GM21619 (cell line): ENCODE results near the gene KRTAP2-4.
"Not testable (repeated sequence)": the region's sequence is repeated elsewhere in the genome, so short reads cannot be mapped to it uniquely, and the experiment has no call there.

Experiments used
- ATAC-seq: cut with Tn5 transposase; IDR thresholded peaks from one replicate; pipeline ENCODE4 v1.9.1; 2021; ENCODE audit not compliant: unreplicated experiment

The KRTAP2-4 gene

DNA sequence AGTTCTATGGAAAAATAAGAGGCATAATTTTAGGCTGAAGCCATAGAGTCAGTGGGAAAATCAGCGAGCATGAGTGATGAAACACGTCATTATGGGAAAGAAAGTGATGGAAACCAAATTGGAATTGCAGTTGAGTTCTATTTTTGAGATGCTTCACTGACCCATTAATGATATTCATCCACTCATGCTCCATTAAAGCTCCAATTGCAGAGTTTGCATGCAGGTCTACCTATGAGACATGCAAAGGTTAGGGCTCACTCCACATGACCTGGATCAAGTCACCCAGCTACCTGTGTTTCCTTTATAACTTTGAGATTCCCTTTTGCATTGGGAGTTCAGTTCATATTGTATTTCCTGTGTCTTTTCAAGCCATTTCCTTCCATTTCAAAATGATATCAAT is 8.0 kb upstream of the KRTAP2-4 start:
- ATAC-seq, result no peak

DNA sequence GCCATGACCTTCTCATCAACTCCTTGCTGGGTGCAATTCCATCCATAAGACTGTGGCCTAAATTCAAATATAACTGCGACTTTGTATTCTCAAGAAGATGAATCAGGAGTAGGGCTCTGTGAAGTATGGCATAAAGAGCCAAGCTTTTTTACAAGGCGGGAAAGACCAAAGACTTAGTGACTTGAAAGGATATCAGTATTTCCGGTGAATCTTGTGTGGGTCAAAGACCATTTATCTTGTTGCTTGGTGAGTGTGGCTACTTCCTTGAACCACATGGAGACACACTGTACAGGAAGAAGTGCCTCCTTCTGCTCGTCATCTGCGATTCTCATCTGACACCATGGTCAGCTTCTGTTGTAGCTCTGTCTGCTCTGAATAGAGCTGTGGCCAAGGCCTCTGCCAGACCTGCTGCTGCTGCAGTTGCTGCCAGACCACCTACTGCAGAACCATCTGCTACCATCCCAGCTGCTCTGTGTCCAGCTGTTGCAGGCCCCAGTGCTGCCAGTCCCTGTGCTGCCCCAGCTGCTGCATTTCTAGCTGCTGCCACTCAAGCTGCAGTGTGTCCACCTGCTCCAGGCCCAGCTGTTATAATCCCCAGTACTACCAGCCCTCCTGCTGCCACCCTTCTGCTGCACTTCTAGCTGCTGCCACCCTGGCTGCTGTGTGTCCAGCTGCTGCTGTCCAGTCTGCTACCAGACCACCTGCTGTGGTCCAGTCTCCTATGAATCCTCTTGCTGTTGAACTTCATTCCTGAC is 6.1 kb upstream of the KRTAP2-4 start:
- ATAC-seq, result no peak

DNA sequence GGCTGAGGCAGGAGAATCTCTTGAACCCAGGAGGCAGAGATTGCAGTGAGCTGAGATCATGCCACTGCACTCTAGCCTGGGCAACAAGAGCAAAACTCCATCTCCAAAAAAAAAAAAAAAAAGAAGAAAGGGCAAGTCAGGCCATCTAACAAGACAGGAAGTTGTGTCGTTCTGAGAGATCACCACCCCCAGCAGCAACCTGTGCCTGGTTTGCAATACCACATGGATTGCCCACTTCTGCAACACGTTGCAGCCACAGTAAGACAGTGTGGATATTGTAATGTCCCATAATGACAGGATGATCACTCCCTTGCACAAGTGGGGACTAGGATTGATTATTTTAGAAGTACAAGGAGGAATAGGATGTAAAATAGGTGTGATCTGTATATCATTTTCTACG is 3.4 kb upstream of the KRTAP2-4 start:
- no peak for ATAC-seq

DNA sequence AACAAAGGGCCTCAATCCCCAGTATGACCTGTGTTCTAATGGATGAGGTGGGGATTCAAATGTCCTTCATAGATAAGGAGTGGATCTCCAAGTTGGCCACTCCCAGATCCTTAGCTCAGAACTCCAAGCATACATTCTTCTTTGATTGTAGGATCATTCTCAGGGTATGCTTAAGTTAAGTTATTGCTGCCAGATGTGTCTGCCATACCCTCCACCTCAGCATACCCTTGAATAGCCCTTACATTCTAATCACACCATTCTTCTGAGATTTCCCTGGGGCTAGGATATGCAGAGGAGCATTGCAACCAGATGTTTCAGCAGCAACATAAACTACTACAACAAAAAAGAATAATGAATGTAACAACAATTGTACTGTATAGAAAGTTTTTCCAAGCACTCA is 1.6 kb upstream of the KRTAP2-4 start:
- ATAC-seq, result no peak

DNA sequence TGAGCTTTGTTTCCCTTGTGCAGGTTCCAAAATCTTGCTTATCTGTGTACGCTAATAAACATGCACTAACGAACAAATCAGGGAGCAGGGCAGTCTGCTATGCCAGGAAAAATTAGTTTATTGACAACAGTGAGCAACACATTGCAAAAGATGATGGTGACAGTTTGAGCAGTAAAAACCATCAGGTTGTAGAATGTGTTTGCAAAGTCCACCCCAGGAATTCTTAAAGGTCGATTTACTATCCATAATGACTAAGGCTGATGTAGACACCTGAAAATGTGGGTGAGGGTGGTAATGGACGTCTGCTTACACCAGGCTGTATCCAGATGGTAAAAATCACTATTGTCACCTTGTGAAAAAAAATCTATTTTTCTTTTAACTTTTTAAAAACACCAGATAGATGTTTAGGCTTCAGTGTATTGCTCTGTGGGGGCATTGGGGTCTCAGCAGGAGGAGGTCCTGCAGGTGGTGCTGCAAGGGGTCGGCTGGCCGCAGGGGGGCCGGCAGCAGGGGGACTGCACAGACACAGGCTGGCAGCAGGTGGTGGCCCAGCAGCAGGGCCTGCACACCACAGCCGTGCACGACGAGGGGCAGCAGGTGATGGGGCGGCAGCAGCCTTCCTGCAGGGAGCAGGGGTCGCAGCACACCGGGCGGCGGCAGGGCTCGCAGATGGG is 526 bp downstream of the KRTAP2-4 start:
- ATAC-seq, result not testable (repeated sequence)

DNA sequence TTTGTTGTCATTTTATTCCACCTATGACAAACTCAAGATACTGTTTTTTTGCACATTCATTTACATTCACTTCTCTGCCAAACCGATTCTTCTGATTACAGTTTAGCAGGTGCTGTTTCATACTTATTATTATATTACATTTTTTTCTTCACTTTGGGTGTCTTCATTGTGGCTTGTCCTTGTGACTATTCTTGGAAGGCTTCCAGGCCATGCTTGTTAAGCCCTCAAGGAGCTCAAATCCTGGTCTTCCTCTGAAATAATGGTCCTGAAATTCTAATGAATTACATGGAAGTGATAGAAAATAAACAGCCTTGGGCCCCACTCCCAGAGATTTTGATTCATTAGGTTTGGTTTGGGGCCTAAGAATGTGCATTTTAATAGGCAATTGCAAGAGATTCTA is 1.4 kb downstream of the KRTAP2-4 start:
- no peak for ATAC-seq

DNA sequence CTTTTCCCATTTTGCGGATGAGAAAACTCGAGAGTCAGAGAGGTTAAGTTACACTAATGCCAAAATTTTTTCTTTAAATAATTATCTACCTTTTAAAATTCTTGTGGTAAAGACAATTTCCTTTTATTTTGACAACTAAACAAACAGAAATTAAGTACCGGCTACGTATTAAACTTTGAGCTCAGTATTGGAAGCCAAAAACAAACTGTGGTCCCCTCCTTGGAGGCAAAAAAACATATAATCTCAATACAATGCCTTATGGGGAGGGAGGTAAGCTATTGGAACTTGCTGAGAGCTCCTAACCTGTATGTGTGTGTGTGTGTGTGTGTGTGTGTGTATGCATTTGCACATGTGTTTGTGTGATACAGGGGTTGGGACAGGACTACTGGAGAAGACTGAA is 2.2 kb downstream of the KRTAP2-4 start:
- ATAC-seq, result no peak

DNA sequence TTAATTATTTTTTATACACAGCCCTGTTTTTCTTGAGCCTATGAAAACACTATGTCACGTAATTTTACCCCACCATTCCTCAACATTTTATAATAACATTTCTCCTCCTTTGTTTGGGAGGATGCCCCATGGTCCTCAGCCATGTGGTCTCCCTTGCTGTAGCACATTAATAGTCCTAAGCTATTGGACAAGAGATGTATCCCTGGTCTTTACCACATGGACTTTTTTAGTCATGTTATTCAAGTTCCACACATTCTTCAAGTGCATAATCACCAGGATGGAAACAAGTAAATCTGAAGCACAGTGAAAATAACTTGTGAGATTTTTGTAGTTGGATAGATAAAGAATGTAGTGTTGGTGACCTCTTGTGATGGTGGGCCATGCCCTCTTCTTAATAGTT is 3.7 kb downstream of the KRTAP2-4 start:
- ATAC-seq, result no peak

DNA sequence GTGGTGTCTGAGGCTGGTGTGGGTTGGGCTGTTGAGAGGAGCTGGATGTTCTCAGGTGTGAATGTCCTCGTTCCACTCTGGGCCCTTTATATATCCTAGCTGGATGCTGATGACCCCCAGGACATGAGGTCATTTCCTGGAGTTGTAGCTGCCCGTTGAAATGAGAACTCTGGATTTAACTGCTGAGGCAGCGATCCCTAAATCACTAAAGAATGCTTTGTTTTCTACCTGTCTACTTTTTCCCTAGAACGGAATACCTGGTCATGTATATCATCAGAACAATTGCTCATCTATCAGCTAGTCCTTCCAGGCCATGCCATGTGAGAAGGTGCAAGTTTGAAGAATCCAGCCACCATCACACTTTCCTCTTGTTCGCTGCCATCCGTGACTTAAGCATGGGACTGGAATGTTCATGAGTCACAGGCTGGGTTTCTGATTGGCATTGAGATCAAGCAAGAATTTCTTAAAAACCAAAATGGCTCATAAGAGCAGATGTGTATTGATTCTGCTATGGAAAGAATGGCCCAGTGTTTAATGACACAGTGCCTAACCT is 5.6 kb downstream of the KRTAP2-4 start, which contains the start of gene KRTAP2-3:
Gene KRTAP2-3 (minus strand): TSS at position 63 of the 553 bp plus-strand sequence. CDS start 64 bp downstream, outside the sequence.
- ATAC-seq, result no peak

DNA sequence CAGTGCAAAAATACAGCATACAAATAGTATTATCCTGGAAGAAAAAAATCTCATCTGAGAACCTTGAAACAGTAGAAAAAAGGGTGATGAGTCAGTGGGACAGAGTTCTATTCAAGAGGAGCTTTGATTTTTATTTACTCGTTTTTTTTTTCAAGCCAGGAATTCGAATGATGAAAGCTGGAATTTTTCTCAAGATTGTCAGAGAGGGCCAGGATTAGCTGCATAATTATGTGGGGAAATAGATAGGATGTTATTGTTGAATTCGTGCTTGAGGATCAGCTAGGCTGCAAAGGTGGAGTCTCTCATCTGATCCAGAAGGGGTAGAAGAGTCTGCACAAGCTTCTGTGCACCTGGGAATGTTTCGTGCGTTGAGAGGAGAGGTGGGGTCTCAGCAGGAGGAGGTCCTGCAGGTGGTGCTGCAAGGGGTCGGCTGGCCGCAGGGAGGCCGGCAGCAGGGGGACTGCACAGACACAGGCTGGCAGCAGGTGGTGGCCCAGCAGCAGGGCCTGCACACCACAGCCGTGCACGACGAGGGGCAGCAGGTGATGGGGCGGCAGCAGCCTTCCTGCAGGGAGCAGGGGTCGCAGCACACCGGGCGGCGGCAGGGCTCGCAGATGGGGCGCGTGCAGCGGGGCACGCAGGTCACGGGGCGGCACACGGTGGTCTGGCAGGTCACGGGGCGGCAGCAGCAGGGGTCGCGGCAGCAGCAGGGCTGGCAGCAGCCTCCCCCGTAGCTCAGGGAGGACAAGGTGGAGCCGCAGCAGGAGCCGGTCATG is 6.2 kb downstream of the KRTAP2-4 start:
- ATAC-seq, result not testable (repeated sequence)

DNA sequence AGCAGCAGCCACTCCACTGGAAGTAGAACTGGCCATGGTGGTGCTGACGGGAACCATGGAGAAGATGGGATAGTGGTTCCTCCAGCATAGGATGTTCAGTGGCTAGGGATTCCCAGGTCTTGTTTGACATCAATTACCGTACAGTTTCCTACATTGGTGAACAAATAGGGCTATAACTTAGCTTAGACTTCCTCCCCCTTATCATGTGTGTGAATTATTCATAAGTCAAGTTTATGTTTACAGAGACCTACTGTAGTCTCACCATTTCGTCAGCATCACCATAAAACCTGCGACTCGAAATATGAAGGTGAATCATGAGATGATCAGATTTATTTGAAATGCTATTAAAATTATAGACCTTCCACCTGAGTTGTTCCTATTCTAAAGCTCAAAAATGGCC is 6.9 kb downstream of the KRTAP2-4 start:
- ATAC-seq, result no peak

DNA sequence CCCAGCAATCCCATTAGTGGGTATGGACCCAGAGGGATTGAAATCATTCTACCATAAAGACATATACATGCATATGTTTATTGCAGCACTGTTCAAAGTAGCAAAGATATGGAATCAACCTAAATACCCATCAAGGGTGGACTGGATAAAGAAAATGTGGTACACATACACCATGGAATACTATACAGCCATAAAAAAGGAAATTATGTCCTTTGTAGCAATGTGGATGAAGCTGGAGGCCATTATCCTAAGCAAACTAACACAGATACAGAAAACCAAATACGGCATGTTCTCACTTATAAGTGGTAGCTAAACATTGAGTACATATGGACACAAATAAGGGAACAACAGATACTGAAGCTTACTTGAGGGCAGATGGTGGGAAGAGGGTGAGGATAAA is 8.1 kb downstream of the KRTAP2-4 start:
- ATAC-seq, result no peak

DNA sequence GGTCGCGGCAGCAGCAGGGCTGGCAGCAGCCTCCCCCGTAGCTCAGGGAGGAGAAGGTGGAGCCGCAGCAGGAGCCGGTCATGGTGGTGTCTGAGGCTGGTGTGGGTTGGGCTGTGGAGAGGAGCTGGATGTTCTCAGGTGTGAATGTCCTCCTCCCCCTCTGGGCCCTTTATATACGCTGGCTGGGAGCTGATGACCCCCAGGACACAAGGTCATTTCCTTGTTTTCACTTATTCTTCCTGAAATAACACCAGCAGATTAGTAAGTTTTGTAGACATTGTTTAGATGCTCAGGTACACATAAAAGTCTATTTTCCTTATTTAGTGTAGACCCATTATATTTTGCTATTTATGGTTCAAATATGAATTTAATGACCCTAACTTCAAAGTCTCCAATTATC is 10.5 kb downstream of the KRTAP2-4 start, which contains the start of gene KRTAP2-2:
Gene KRTAP2-2 (minus strand): TSS at position 101 of the 400 bp plus-strand sequence. CDS start 19 bp downstream, at position 82.
- ATAC-seq, result not testable (repeated sequence)

DNA sequence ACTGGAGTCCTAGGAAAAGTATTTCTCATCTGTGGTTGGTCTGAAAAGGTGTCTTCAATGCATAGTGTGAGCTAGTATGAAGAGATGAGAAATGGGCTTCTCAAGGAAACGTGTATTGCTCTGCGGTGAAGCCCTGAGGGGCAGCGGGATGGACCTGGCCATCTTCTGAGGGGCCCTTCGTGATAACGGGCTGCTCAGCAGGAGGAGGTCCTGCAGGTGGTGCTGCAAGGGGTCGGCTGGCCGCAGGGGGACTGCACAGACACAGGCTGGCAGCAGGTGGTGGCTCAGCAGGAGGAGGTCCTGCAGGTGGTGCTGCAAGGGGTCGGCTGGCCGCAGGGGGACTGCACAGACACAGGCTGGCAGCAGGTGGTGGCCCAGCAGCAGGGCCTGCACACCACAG is 11.1 kb downstream of the KRTAP2-4 start:
- ATAC-seq, result not testable (repeated sequence)

DNA sequence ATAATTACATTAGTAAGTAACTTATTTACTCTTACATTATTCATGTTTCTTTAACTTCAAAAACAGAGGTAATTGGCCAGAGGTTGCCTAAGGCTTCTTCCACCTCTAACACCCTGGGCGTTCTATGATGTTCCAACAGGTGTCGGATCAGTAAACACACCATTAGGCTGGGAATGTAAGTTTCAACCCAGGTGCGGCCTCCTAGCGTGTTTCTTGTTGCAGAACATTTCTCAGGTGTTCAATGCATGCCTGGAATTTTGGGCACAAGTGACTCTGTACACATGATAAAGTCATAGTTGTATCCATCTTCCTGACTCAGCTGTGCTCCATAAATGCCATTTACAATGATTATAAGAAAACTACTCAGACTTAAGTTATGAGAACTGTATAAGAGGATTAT is 11.7 kb downstream of the KRTAP2-4 start:
- ATAC-seq, result no peak

DNA sequence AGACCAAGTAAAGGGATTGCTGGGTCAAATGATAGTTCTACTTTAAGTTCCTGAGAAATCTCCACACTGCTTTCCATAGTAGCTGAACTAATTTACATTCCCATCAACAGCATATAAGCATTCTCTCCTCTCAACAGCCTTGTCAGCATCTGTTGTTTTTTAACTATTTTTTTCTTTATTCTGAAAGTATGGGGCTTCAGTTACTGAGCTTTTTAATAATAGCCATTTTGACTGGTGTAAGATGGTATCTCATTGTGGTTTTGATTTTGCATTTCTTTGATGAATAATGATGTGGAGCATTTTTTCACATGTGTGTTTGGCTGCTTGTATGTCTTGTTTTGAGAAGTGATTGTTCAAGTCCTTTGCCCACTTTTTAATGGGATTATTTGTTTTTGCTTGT is 13.1 kb downstream of the KRTAP2-4 start:
- no peak for ATAC-seq

DNA sequence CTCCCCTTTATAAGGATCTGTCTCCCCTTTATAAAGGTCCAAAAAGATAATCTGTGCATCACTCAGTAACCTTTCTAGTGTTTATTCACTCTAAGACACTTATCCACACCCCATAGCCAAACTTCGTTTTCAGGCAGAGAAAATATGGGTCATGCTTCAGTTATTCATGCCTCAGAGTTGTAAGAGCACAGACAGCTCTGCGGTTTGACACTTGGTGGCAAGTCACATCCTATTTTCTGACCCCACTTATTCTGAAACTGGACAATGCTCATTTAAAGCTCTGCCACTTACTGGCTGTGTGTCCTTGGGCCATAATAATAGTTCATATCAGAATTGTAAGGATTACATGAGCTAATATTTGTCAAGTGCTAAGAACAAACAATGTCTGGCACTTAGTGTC is 16.6 kb downstream of the KRTAP2-4 start:
- ATAC-seq, result no peak

DNA sequence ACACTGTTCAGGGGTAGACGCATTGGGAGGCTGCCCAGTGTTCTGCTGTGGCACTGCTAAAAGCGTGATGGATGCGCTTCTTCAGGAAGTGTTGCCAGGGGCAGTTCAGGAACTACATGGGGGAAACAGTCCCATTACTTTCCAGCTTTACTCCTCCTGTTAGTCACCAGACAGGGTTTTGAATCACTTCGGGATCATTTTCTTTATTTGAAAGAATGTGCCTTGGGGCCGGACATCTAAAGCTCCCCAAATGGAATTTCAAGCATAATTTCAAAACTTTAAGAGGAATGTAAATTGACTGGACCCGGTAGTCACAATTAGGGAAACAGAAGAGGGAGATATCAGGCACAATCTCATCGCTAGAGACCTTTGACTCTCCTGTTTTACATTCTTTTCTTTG is 17.2 kb downstream of the KRTAP2-4 start:
- no peak for ATAC-seq

DNA sequence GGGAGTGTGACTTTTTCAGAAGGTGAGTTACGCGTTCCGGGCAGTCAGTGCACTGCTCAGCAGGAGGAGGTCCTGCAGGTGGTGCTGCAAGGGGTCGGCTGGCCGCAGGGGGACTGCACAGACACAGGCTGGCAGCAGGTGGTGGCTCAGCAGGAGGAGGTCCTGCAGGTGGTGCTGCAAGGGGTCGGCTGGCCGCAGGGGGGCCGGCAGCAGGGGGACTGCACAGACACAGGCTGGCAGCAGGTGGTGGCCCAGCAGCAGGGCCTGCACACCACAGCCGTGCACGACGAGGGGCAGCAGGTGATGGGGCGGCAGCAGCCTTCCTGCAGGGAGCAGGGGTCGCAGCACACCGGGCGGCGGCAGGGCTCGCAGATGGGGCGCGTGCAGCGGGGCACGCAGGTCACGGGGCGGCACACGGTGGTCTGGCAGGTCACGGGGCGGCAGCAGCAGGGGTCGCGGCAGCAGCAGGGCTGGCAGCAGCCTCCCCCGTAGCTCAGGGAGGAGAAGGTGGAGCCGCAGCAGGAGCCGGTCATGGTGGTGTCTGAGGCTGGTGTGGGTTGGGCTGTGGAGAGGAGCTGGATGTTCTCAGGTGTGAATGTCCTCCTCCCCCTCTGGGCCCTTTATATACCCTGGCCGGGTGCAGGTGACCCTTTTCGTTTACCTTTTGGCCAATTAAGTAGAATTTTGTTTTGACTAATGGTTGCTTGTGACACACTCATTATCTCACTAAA is 18.8 kb downstream of the KRTAP2-4 start, which contains the start of gene KRTAP2-1:
Gene KRTAP2-1 (minus strand): TSS at position 582 of the 731 bp plus-strand sequence. CDS start 49 bp downstream, at position 533.
- not testable (repeated sequence) for ATAC-seq

DNA sequence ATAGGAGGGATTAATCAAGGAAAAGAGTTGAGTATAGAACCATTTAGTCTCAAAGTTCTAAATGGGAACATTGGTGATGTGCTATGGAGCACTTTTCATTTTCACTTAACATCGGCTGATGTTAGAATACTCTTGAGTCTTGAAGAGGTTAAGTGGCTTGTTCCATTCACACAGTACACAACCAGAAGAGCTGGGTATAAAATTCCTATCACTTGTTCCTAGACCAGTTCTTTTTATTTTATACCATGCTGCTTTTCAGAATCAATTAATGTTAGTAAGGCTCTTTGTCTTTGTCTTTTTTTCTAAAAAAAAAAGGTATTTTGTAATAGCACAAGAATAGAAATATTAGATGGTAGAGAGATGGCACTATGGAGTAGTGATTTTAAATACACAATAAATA is 22.7 kb downstream of the KRTAP2-4 start:
- ATAC-seq, result no peak
